ENCODE data around the gene RANBP17. TPM values are rescaled to one million over a fixed set of nuclear protein-coding genes. Genes with fewer than 3 reads are reported as not detected.
"Not testable (repeated sequence)": the region's sequence is repeated elsewhere in the genome, so short reads cannot be mapped to it uniquely, and the experiment has no call there.

RANBP17 gene
- total RNA-seq, 2 experiments from 2014 or later = not detected

- Mint-ChIP-seq H3K27ac (no peak overlapping the region), H3K9me3 (no peaks in the 10 kb centered on the region), H3K4me1 (ENCODE audit: low read depth) (no peaks in the 10 kb centered on the region), H3K36me3 (ENCODE audit: low read depth) (no peaks in the 10 kb centered on the region), H3K27me3 (no peaks in the 10 kb centered on the region), H3K4me3 (no peak overlapping the region)
- no peaks in the 10 kb centered on the region for H3K36me3 ChIP-seq (ENCODE audit: insufficient read depth, low read length)
- H3K4me3 ChIP-seq (ENCODE audit: low read length) = no peak overlapping the region
- H3K27me3 ChIP-seq (ENCODE audit: control insufficient read depth in 1 of 2, insufficient read depth in 2 of 2, low read length in 2 of 2) = no peaks in the 10 kb centered on the region
- H3K9me3 ChIP-seq (ENCODE audit: control insufficient read depth in 1 of 2, insufficient read depth in 1 of 2, low read length in 2 of 2) = no peaks in the 10 kb centered on the region
- H3K4me1 ChIP-seq (ENCODE audit: insufficient read depth, low read length) = no peaks in the 10 kb centered on the region
- TF ChIP-seq, protein P1, sequence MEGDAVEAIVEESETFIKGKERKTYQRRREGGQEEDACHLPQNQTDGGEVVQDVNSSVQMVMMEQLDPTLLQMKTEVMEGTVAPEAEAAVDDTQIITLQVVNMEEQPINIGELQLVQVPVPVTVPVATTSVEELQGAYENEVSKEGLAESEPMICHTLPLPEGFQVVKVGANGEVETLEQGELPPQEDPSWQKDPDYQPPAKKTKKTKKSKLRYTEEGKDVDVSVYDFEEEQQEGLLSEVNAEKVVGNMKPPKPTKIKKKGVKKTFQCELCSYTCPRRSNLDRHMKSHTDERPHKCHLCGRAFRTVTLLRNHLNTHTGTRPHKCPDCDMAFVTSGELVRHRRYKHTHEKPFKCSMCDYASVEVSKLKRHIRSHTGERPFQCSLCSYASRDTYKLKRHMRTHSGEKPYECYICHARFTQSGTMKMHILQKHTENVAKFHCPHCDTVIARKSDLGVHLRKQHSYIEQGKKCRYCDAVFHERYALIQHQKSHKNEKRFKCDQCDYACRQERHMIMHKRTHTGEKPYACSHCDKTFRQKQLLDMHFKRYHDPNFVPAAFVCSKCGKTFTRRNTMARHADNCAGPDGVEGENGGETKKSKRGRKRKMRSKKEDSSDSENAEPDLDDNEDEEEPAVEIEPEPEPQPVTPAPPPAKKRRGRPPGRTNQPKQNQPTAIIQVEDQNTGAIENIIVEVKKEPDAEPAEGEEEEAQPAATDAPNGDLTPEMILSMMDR (IDR thresholded peaks at IDR 0.05) = no peak
- intact Hi-C loops (cut with DNase I, micrococcal nuclease) = no loop called here
- no peak for ATAC-seq (ENCODE audit: poor library complexity)
- ChIA-PET POLR2A (no interaction called here), CTCF (no interaction called here)
- DNase-seq = no peak
- no peak overlapping the region for H3K27ac ChIP-seq (ENCODE audit: low read depth in 1 of 2, low read length in 2 of 2)
These were observed 101.7 kb downstream of the RANBP17 start for GRCh38 chr5:170963521-170963920.

DNA sequence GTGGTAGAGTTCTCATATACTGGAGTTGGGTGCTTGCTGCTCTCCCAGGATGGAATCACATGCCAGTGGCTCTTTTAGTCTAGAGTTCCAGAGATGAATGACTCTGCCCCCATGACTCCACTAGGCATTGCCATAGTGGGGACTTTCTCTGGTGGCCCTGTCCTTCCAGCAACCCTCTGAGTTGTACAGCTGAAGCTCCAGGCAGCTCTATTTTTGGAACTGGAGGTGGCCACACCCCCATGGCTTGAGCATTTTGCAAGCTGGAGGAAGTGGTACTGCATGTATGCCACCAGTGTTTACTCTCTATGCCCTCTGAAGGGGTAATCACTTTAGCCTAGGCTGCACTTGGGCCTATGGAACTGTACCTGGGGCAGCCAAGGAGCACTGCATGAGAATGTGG lies 112.6 kb downstream of the RANBP17 start:
- H3K27ac Mint-ChIP-seq = no peak overlapping the region
- no peak for ATAC-seq (ENCODE audit: poor library complexity)
- Histone ChIP-seq H3K27me3 (ENCODE audit: control insufficient read depth in 1 of 2, insufficient read depth in 2 of 2, low read length in 2 of 2) (no peaks in the 10 kb centered on the region), H3K4me1 (ENCODE audit: insufficient read depth, low read length) (no peaks in the 10 kb centered on the region), H3K36me3 (ENCODE audit: insufficient read depth, low read length) (no peaks in the 10 kb centered on the region), H3K9me3 (ENCODE audit: control insufficient read depth in 1 of 2, insufficient read depth in 1 of 2, low read length in 2 of 2) (peaks cover 0 to 8% of the 10 kb centered on the region in 2 experiments), H3K27ac (ENCODE audit: low read depth in 1 of 2, low read length in 2 of 2) (no peak overlapping the region), H3K4me3 (ENCODE audit: low read length) (no peak overlapping the region)
- H3K36me3 Mint-ChIP-seq (ENCODE audit: low read depth) = no peaks in the 10 kb centered on the region
- ChIA-PET CTCF (no interaction called here), POLR2A (no interaction called here)
- intact Hi-C loops (cut with DNase I, micrococcal nuclease) = no loop called here
- DNase-seq = no peak
- H3K4me1 Mint-ChIP-seq (ENCODE audit: low read depth) = no peaks in the 10 kb centered on the region
- H3K27me3 Mint-ChIP-seq = no peaks in the 10 kb centered on the region
- TF ChIP-seq, protein P1 (IDR thresholded peaks at IDR 0.05) = no peak
- no peak overlapping the region for H3K4me3 Mint-ChIP-seq
- H3K9me3 Mint-ChIP-seq = no peaks in the 10 kb centered on the region

DNA sequence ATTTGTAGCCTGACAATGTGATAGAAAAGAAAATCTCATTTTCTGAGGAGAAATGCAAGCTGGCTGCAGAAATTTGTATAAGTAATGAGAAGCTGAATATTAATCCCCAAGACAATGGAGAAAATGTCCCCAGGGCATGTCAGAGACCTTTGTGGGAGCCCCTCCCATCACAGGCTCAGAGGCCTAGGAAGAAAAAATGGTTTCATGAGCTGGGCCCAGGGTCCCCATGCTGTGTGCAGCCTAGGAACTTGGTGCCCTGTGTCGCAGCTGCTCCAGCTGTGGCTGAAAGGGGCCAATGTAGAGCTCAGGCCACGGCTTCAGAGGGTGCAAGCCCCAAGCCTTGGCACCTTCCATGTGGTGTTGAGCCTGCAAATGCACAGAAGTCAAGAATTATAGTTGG lies 118.4 kb downstream of the RANBP17 start:
- H3K9me3 ChIP-seq (ENCODE audit: control insufficient read depth in 1 of 2, insufficient read depth in 1 of 2, low read length in 2 of 2); H3K9me3 Mint-ChIP-seq; H3K27ac ChIP-seq (ENCODE audit: low read depth in 1 of 2, low read length in 2 of 2); ATAC-seq (ENCODE audit: poor library complexity); H3K27ac Mint-ChIP-seq; H3K4me1 ChIP-seq (ENCODE audit: insufficient read depth, low read length); H3K27me3 ChIP-seq (ENCODE audit: control insufficient read depth in 1 of 2, insufficient read depth in 2 of 2, low read length in 2 of 2); H3K36me3 ChIP-seq (ENCODE audit: insufficient read depth, low read length); POLR2A ChIA-PET; CTCF ChIA-PET; H3K27me3 Mint-ChIP-seq; H3K4me1 Mint-ChIP-seq (ENCODE audit: low read depth); H3K4me3 Mint-ChIP-seq; H3K4me3 ChIP-seq (ENCODE audit: low read length); DNase-seq; intact Hi-C loops (cut with DNase I, micrococcal nuclease); H3K36me3 Mint-ChIP-seq (ENCODE audit: low read depth): not testable (repeated sequence)

DNA sequence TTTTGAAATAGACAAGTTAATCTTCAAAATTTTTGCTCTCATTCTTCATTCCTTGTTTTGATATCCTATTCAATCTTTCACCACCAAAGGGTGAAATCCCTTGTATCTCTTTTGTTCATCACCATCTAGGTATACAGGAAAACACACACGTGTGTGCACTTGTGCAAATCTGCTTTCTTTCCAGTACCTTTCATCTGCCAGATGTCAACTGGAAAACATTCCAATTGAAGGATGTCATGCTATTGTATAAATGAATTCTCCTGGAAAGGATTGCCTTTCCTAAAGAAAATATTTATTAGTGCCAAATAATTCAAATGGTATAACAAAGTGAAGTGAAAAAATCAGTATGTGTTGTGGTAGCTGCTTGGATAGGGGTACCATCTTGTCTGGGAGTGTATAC lies 123.7 kb downstream of the RANBP17 start:
- Mint-ChIP-seq H3K4me1 (ENCODE audit: low read depth) (no peaks in the 10 kb centered on the region), H3K4me3 (no peak overlapping the region), H3K27me3 (no peaks in the 10 kb centered on the region), H3K27ac (no peak overlapping the region), H3K36me3 (ENCODE audit: low read depth) (no peaks in the 10 kb centered on the region), H3K9me3 (no peaks in the 10 kb centered on the region)
- DNase-seq = no peak
- Histone ChIP-seq H3K27ac (ENCODE audit: low read depth in 1 of 2, low read length in 2 of 2) (no peak overlapping the region), H3K27me3 (ENCODE audit: control insufficient read depth in 1 of 2, insufficient read depth in 2 of 2, low read length in 2 of 2) (no peaks in the 10 kb centered on the region), H3K4me3 (ENCODE audit: low read length) (no peak overlapping the region), H3K4me1 (ENCODE audit: insufficient read depth, low read length) (no peaks in the 10 kb centered on the region), H3K36me3 (ENCODE audit: insufficient read depth, low read length) (no peaks in the 10 kb centered on the region), H3K9me3 (ENCODE audit: control insufficient read depth in 1 of 2, insufficient read depth in 1 of 2, low read length in 2 of 2) (peaks cover 0 to 3% of the 10 kb centered on the region in 2 experiments)
- ChIA-PET POLR2A (no interaction called here), CTCF (no interaction called here)
- TF ChIP-seq, protein P1 (IDR thresholded peaks at IDR 0.05) = no peak
- ATAC-seq (ENCODE audit: poor library complexity) = no peak
- intact Hi-C loops (cut with DNase I, micrococcal nuclease) = no loop called here

All from CD4-positive, alpha-beta T cell (primary cell).